ENCODE measurements around the gene APOA5.
A peak's percentile ranks its signal among the peaks of the same experiment; 100 is the strongest.
"Not testable (repeated sequence)": the region's sequence is repeated elsewhere in the genome, so short reads cannot be mapped to it uniquely, and the experiment has no call there.

APOA5 gene

DNA sequence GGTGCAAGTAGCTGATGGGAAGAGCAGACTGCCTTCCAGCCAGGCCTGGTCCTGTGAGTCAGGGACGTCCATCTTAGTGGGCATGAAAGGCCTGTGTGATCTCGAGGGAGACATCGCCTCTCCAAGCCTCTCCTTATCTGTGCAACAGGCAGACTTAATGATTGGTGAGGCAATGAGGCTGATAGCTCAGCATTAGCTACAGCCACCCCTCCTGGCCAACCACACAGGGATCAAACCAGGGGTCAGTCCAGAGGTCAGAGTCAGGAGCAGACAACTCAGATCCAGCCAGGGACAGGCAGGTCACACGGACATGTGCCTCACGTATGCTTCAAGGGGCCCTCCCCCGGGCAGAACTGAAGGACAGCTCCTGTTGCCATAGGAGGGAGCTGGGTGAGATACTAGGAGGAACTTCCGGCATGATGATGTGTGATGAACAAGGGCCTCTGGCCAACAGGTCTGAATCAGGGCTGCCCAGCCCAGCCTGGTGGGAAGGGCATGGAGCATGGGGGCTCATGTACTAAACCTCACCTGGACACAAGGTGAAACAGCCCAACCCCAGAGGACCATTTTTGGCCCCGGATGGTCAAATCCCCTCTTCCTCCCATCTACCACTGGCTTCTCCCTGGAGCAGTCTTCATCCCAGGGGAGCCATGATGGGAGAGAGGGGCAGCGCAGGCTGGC is 35.2 kb upstream of the APOA5 start:
- no peak for ATAC-seq

DNA sequence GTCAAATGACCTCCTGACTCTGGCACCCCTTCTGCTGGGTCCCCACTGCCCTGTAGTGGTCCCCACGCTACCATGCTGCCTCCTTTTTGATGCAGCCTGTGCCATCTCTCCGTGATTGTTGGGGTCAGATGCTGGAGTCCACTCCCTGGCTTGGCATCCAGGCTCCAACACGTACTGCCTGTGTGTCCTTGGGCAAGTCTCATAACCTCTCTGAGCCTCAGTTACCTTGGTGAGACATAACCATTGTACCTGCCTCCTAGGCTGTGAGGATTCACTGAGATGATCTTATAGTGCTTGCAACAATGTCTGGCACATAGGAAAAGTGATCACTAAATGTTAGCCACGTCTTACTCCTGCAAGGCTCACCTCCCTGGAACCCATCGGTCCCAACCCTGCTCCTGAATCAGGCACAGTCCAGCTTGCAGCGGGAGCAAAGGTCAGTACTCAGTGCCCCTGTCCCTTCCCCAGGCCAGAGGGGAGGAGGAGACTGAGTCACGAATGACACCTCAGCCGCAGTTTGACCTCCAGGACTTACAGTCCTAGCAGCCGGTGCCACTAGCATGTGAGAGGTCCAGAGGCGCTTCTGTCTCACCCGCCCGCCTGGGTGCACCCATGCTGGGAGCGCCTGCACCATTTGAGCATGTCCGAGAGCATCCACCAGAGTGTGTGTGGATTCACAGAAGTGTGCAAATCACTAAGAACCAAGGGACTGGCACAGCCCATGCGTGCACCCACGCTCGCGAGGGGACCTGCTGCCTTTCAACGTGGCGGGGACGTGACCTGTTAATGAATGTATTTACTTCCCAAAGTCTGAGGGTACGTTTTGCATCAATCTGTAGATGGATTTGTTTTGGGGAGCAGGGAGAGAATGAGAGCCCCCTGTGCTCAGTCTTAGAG is 34.4 kb upstream of the APOA5 start:
- ATAC-seq, result no peak

- no peak for ATAC-seq
These were observed 33.8 kb upstream of the APOA5 start for GRCh38 chr11:116825434-116825833.

GRCh38 chr11:116823031-116823843 is 31.6 kb upstream of the APOA5 start, which contains the start of gene APOA4:
TSS of gene APOA4 (minus strand) at chr11:116823304. CDS start at chr11:116823191, 113 bp downstream.
- no peak for ATAC-seq

DNA sequence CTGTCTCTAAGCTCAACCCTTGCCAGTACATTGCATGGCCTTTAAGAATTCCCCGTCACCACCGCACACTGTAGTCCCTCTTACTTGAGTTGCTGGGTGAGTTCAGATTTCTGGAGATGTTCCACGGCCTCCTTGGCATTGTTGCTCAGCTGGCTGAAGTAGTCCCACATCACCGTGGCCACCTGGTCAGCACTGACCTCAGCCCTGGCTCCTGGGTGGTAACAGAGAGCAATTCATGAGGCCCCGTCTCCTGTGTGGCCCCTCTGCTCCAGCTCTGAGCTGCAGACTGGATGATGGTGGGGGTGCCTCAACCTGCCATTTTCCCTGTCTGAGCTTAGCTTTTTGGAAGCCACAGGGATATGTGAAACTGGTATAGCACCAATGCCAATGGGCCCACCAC is 30.9 kb upstream of the APOA5 start:
- no peak for ATAC-seq

GRCh38 chr11:116821050-116821918 is 29.6 kb upstream of the APOA5 start:
- no peak for ATAC-seq

DNA sequence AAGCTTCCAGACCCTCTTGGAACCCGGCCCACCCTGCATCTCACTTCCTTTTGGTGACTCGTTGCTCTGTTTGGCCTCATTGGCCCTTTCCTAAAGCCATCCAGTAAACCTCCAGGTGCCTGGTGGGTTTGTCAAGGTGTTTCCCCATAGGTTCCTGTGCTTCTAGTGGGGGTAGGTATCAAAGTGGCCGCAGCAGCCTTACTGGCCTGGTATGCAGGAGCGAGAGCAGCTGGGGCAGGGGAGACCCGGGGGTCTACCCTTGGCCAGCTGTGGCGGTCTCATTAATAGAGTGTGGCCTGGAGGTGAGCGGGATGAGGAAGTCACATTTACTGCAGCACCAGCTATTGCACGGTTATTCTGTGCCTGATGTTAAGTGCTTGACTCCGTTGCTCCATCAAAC is 27.4 kb upstream of the APOA5 start:
- ATAC-seq, result no peak

DNA sequence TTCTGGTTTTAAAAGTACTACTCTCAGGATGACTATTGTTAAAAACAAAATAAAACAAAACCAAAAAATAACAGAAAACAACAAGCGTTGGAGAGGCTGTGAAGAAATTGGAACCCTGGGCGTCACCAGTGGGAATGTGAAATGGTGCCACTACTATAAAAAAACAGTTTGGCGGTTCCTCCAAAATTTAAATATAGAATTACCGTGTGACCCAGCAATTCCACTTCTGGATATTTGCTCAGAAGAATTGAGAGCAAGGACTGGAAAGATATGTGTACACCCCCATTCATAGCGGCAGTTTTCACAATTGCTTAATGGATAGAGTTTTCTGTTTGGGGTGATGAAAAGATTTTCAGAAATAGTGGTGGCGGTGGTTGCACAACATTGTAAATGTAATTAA is 22.8 kb upstream of the APOA5 start:
- ATAC-seq, result no peak

DNA sequence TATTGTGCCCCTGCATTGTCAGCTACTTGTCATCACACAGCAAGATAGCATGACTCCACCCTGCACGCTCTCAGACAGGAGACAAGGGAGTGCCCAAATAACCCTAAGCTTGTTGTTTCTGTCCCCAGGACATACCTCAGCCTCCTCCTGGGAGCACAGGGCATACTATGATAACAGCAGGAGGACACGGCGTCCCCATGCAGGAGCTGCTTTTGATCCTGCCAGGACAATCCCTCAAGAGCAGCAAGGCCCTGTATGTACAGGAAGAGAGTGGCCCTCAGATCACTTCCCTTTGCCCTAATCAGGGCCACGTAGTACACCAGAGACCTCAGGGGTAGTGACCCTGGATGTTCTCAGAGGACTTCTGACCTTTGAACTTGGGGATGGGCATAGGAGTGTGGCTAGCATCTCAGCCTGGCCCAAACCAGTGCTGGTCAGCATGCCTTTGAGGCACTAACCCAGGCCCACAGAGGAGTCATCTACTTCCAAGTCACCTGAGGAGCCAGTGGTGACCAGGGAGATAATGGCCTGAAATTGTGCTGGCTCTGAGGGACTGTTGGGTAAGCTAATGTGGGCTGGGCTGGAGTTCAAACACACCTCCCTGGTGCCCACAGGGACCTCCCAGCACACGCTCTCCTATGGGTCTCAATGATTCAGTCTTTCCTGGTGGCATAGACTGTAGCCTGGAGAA is 22.2 kb upstream of the APOA5 start:
- ATAC-seq, result no peak

GRCh38 chr11:116813170-116813569 is 21.5 kb upstream of the APOA5 start:
- ATAC-seq, result no peak

- ATAC-seq, result no peak
These were observed 20.4 kb upstream of the APOA5 start for GRCh38 chr11:116812109-116812508.

DNA sequence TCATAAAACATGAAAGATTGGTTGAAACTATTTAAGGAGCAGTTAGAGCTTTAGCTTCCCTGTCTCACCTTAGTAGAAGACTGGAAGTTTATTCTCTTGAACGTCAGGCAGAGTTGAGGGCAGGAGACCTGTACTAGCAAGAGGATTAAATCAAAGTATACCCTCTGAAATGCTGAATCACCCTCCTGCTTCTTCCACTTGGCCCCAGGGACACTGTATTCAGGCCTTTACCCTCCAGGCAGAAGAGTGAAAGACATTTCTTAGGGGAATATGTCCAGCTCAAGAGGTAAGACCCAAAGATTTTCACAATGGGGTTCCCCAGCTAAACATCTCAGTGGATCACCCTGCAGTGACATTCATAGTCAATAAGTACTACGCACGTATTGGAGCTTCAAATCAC is 19.5 kb upstream of the APOA5 start:
- ATAC-seq, result no peak

- ATAC-seq, result no peak
These were observed 16.8 kb upstream of the APOA5 start for GRCh38 chr11:116808262-116809175.

DNA sequence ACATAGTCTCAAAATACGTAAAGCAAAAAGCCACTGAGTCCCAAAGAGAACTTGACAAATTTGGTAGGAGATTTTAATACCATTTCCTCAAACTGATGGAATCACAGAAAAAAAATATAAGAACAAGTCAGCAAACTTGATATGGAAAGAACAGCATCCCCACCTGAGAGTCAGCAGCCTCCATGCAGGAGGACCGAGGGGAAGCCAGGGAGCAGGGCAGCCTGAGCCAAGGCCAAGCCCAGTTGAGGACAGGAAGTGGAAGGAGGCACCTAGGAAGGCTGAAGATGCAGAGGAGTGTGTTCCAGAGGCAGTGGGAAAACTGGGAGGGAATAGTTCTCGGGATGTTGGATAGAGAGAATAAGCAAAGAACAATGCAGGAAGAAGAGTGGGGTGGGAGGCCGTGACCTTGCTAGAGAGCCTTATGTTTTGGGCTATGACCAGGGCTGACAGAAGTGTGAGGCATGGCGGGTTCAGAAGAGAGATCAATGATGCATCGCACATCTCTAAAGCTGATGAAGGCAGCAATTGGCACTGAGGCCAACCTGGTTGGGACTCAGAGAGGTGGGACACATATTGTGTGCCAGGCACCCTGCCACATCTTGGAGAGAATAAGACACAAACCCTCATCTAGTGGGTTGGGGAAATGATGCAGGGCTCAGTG is 16.1 kb upstream of the APOA5 start:
- ATAC-seq, result no peak

- ATAC-seq, result no peak
These were observed 12.3 kb upstream of the APOA5 start for GRCh38 chr11:116804001-116804400.

- not testable (repeated sequence) for ATAC-seq
These were observed 10.0 kb upstream of the APOA5 start for GRCh38 chr11:116801662-116802061.

DNA sequence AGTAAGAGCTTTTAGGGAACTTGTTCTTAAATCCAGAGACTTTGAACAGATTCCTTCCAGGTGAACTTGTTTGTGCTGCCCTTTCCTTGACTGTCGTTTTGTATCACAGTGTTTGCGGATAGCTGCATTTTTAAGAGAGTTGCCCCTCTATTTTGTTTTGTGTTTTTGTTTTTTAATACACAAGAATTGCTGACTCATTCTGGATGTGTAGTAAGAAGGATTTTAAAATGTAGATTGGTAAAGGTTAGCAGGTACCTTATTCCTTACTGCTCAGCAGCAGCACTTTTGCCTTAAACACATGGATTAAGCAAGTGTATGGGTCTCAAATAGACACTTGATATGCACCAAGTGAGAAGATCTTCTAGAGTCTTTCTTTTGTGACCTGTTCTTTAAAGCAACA is 8.9 kb upstream of the APOA5 start:
- no peak for ATAC-seq

- ATAC-seq, result peak in 1 of 2 donors; percentile 43
These were observed 6.7 kb upstream of the APOA5 start for GRCh38 chr11:116798368-116798767.

DNA sequence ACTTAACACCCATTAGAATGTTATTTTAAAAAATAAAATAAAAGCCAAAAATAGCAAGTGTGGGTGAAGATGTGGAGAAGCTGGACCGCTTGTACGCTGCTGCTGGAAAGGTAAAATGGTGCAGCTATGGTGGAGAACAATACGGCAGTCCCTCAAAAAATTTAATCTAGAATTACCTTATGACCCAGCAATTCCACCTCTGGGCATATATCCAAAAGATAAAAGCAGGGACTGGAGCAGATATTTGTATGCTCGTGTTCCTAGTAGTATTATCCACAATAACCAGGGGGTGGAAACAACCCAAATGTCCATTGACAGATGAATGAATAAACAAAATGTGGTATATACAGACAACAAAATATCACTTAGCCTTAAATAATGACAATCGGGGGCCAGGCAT is 6.1 kb upstream of the APOA5 start:
- no peak for ATAC-seq

GRCh38 chr11:116796548-116796947 is 4.9 kb upstream of the APOA5 start:
- no peak for ATAC-seq
